Natural killer cell treated with Interleukin-12 subunit alpha and Interleukin-12 subunit beta and Interleukin-15 and Interleukin-18, amount 100 ng/mL, for 72 hours (primary cell): Measurements from ENCODE around the gene SNTA1. TPM values are rescaled to one million over a fixed set of nuclear protein-coding genes. Genes with fewer than 3 reads are reported as not detected.
A peak's percentile ranks its signal among the peaks of the same experiment; 100 is the strongest.

Experiments
- ATAC-seq, 2 donors: fragments of 150-1000 bp; cut with Tn5 transposase in 1 of 2; sonication (Bioruptor Pico), chemical (Tn5 transposase) in 1 of 2; 2 replicates each; pipeline ENCODE4 v1.10.0; 2021
- DNase-seq: peaks from one replicate; pipeline ENCODE4 v3.0.0; 2022; ENCODE audit warnings: low spot score
- H3K27ac Mint-ChIP-seq, 2 donors: 1 replicate in 1 of 2; 2 replicates in 1 of 2; pipeline ENCODE4 v1.8.0; 2022; ENCODE audit warnings: mixed read lengths in 2 of 2, mild to moderate bottlenecking in 1 of 2, moderate library complexity in 1 of 2
- H3K27me3 Mint-ChIP-seq, 2 donors: 1 replicate in 1 of 2; 2 replicates in 1 of 2; pipeline ENCODE4 v1.8.0; 2022; ENCODE audit warnings: mixed read lengths in 2 of 2
- H3K36me3 Mint-ChIP-seq: one replicate; pipeline ENCODE4 v1.8.0; 2022; ENCODE audit warnings: mixed read lengths
- H3K4me1 Mint-ChIP-seq, 2 donors: 1 replicate in 1 of 2; 2 replicates in 1 of 2; pipeline ENCODE4 v1.8.0; 2022; ENCODE audit warnings: low read depth in 2 of 2, mixed read lengths in 2 of 2, mild to moderate bottlenecking in 1 of 2
- H3K4me3 Mint-ChIP-seq: one replicate; pipeline ENCODE4 v1.8.0; 2022; ENCODE audit warnings: mixed read lengths
- H3K9me3 Mint-ChIP-seq: 2 replicates; pipeline ENCODE4 v1.8.0; 2022; ENCODE audit warnings: mixed read lengths
- total RNA-seq, 2 donors: library from RNA; stranded (reverse); gene quantifications; one replicate each; pipeline ENCODE4 v1.2.3, GENCODE V29; 2022

SNTA1 gene
- total RNA-seq, 2 donors from 2014 or later: 1.1 to 1.5 TPM

- no peak for ATAC-seq
- no peak overlapping the region for H3K27ac Mint-ChIP-seq
Observed at GRCh38 chr20:33377366-33377765, 66.2 kb downstream of the SNTA1 start.

GRCh38 chr20:33373735-33374605, 69.6 kb downstream of the SNTA1 start:
- Mint-ChIP-seq H3K4me1 (peaks cover 30 to 35% of the 10 kb centered on the region in 2 donors), H3K27me3 (no peaks in the 10 kb centered on the region), H3K9me3 (no peaks in the 10 kb centered on the region), H3K27ac (peak overlapping the region in 1 of 2 donors; percentile 86), H3K4me3 (no peak overlapping the region), H3K36me3 (peaks cover 21% of the 10 kb centered on the region)
- no peak for ATAC-seq
- no peak for DNase-seq

More at GRCh38 chr20:33377366-33377765, 66.2 kb downstream of the SNTA1 start:
- Mint-ChIP-seq H3K27me3 (no peaks in the 10 kb centered on the region), H3K4me1 (peaks cover 9 to 13% of the 10 kb centered on the region in 2 donors), H3K36me3 (peaks cover 19% of the 10 kb centered on the region), H3K9me3 (no peaks in the 10 kb centered on the region), H3K4me3 (no peak overlapping the region)
- DNase-seq: no peak

- peaks cover 14% of the 10 kb centered on the region for H3K36me3 Mint-ChIP-seq
- H3K4me1 Mint-ChIP-seq: peaks cover 30 to 35% of the 10 kb centered on the region in 2 donors
- no peaks in the 10 kb centered on the region for H3K9me3 Mint-ChIP-seq
- no peaks in the 10 kb centered on the region for H3K27me3 Mint-ChIP-seq
- peak overlapping the region; percentile 72 for H3K4me3 Mint-ChIP-seq
- no peak for DNase-seq
- no peak for ATAC-seq
- H3K27ac Mint-ChIP-seq: peak overlapping the region; percentile 82 to 86
Observed at GRCh38 chr20:33372993-33373441, 70.5 kb downstream of the SNTA1 start.

GRCh38 chr20:33370291-33370690, 73.3 kb downstream of the SNTA1 start:
- peak overlapping the region; percentile 71 for H3K4me3 Mint-ChIP-seq
- H3K36me3 Mint-ChIP-seq: peaks cover 21% of the 10 kb centered on the region
- peak; percentile 56 to 78 for ATAC-seq
- H3K27ac Mint-ChIP-seq: peak overlapping the region; percentile 82 to 86
- H3K27me3 Mint-ChIP-seq: no peaks in the 10 kb centered on the region
- no peak for DNase-seq
- H3K9me3 Mint-ChIP-seq: no peaks in the 10 kb centered on the region
- peaks cover 30 to 35% of the 10 kb centered on the region in 2 donors for H3K4me1 Mint-ChIP-seq

- H3K27ac Mint-ChIP-seq: no peak overlapping the region
- no peaks in the 10 kb centered on the region for H3K27me3 Mint-ChIP-seq
- no peak for DNase-seq
- no peaks in the 10 kb centered on the region for H3K4me1 Mint-ChIP-seq
- no peak for ATAC-seq
- H3K9me3 Mint-ChIP-seq: no peaks in the 10 kb centered on the region
- peaks cover 33% of the 10 kb centered on the region for H3K36me3 Mint-ChIP-seq
- no peak overlapping the region for H3K4me3 Mint-ChIP-seq
Observed at GRCh38 chr20:33362898-33363297, 80.7 kb downstream of the SNTA1 start.

- no peaks in the 10 kb centered on the region for H3K27me3 Mint-ChIP-seq
- H3K36me3 Mint-ChIP-seq: peaks cover 26% of the 10 kb centered on the region
- ATAC-seq (no peak), DNase-seq (no peak)
- H3K9me3 Mint-ChIP-seq: no peaks in the 10 kb centered on the region
- peak overlapping the region in 1 of 2 donors; percentile 36 for H3K27ac Mint-ChIP-seq
- H3K4me3 Mint-ChIP-seq: no peak overlapping the region
- H3K4me1 Mint-ChIP-seq: no peaks in the 10 kb centered on the region
Observed at GRCh38 chr20:33359399-33360261, 83.9 kb downstream of the SNTA1 start.

Other genes starting within 250 kb of the SNTA1 start
- not detected for gene BPIFA3, start 226.4 kb downstream of the SNTA1 start, total RNA-seq
- gene BPIFA1, start 207.8 kb downstream of the SNTA1 start, total RNA-seq: not detected
- not detected for gene BPIFB1, start 160.5 kb downstream of the SNTA1 start, total RNA-seq
- 10 to 100 TPM; 37.1 to 59.6 TPM for gene CDK5RAP1, start 42.2 kb downstream of the SNTA1 start, total RNA-seq
- gene CBFA2T2, start 46.3 kb upstream of the SNTA1 start, total RNA-seq: 10 to 100 TPM; 11.6 to 12.2 TPM
- under 1 TPM; 0.12 to 0.81 TPM for gene C20orf144, start 218.6 kb upstream of the SNTA1 start, total RNA-seq
- 1 to 10 TPM; 1.7 to 4.3 TPM for gene ACTL10, start 223.2 kb upstream of the SNTA1 start, total RNA-seq
- 10 to 100 TPM; 16.9 to 29.5 TPM for gene NECAB3, start 230.7 kb upstream of the SNTA1 start, total RNA-seq
- 100 to 1,000 TPM in 1 of 2 donors, 10 to 100 TPM in 1; 45.4 to 123 TPM for gene E2F1, start 242.6 kb upstream of the SNTA1 start, total RNA-seq